Naive thymus-derived CD4-positive, alpha-beta T cell (primary cell): ENCODE measurements around the gene RFX3. TPM values are rescaled to one million over a fixed set of nuclear protein-coding genes. Genes with fewer than 3 reads are reported as not detected.

Source experiments
- ATAC-seq: fragments of 150-1000 bp; cut with Tn5 transposase; 2 replicates; pipeline ENCODE4 v1.10.0; 2021; ENCODE audit warnings: mild to moderate bottlenecking, moderate library complexity
- CTCF ChIA-PET: fragments of 350-600 bp; sonication (Branson Sonifier 250); formaldehyde crosslinking; loops from one replicate; lab custom pipeline; 2021; ENCODE audit warnings: antibody characterized with exemption; lab: Charles Lee
- POLR2A ChIA-PET: fragments of 350-600 bp; sonication (Branson Sonifier 250); formaldehyde crosslinking; loops from one replicate; lab custom pipeline; 2021; ENCODE audit warnings: antibody characterized with exemption, inconsistent platforms; lab: Charles Lee
- DNase-seq, 9 donors: peaks; one replicate each; pipeline versions ENCODE4 v3.0.0 to v3.0.0-alpha.2; 2020 to 2022; ENCODE audit warnings: mixed read lengths in 1 of 9
- H3K27ac ChIP-seq: one replicate; pipeline ENCODE4 v1.7.0; 2013; ENCODE audit warnings: mild to moderate bottlenecking, low read depth, low read length, moderate library complexity
- H3K27me3 ChIP-seq, 2 donors: one replicate each; pipeline ENCODE4 v1.7.0; 2013; ENCODE audit warnings: low read length in 2 of 2, mild to moderate bottlenecking in 2 of 2, moderate library complexity in 2 of 2; ENCODE audit not compliant: control insufficient read depth in 2 of 2, insufficient read depth in 2 of 2
- H3K36me3 ChIP-seq, 3 experiments: 1 replicate in 2 of 3; 2 replicates in 1 of 3; pipeline ENCODE4 v1.7.0; 2013; ENCODE audit warnings: low read length in 3 of 3, mild to moderate bottlenecking in 3 of 3, moderate library complexity in 1 of 3; ENCODE audit not compliant: insufficient read depth in 3 of 3, control insufficient read depth in 2 of 3
- H3K4me1 ChIP-seq, 2 donors: one replicate each; pipeline ENCODE4 v1.7.0; 2013; ENCODE audit warnings: low read length in 2 of 2, mild to moderate bottlenecking in 2 of 2, moderate library complexity in 1 of 2; ENCODE audit not compliant: control insufficient read depth in 2 of 2, insufficient read depth in 2 of 2
- H3K4me3 ChIP-seq: 2 replicates; pipeline ENCODE4 v1.7.0; 2013; ENCODE audit warnings: mild to moderate bottlenecking, low read length
- H3K9me3 ChIP-seq, 3 experiments: 1 replicate in 2 of 3; 2 replicates in 1 of 3; pipeline ENCODE4 v1.7.0; 2013; ENCODE audit warnings: low read length in 3 of 3; ENCODE audit not compliant: control insufficient read depth in 2 of 3
- H3K27ac Mint-ChIP-seq, 9 donors: one replicate each; pipeline ENCODE4 v1.8.0; 2020 to 2022; ENCODE audit warnings: mixed read lengths in 9 of 9, mild to moderate bottlenecking in 8 of 9, moderate library complexity in 5 of 9, inconsistent platforms in 2 of 9
- H3K27me3 Mint-ChIP-seq, 5 donors: one replicate each; pipeline ENCODE4 v1.8.0; 2021 to 2022; ENCODE audit warnings: mixed read lengths in 5 of 5, mild to moderate bottlenecking in 1 of 5
- H3K36me3 Mint-ChIP-seq, 5 donors: one replicate each; pipeline ENCODE4 v1.8.0; 2020 to 2022; ENCODE audit warnings: mixed read lengths in 5 of 5, mild to moderate bottlenecking in 3 of 5, inconsistent platforms in 1 of 5
- H3K4me1 Mint-ChIP-seq, 7 donors: one replicate each; pipeline ENCODE4 v1.8.0; 2020 to 2022; ENCODE audit warnings: mixed read lengths in 7 of 7, mild to moderate bottlenecking in 3 of 7, inconsistent platforms in 1 of 7
- H3K4me3 Mint-ChIP-seq, 10 donors: one replicate each; pipeline ENCODE4 v1.8.0; 2020 to 2022; ENCODE audit warnings: mild to moderate bottlenecking in 10 of 10, mixed read lengths in 10 of 10, moderate library complexity in 6 of 10, inconsistent platforms in 2 of 10
- H3K9me3 Mint-ChIP-seq, 11 donors: one replicate each; pipeline ENCODE4 v1.8.0; 2020 to 2022; ENCODE audit warnings: mixed read lengths in 11 of 11, mild to moderate bottlenecking in 4 of 11, inconsistent platforms in 1 of 11, moderate library complexity in 1 of 11
- intact Hi-C, 2 donors: fragments of 100-400 bp; cut with micrococcal nuclease; formaldehyde crosslinking; loops; one replicate each; pipeline ENCODE4 v1.15.1; 2023
- polyA plus RNA-seq, 2 donors: library from polyadenylated mRNA; unstranded; fragments of 300-500 nt; fragmentation: Illumina TruSeq; gene quantifications; one replicate each; pipeline ENCODE4 v1.2.3, GENCODE V29; 2021
- total RNA-seq, 6 experiments: library from RNA in 5 of 6; stranded (reverse) in 5 of 6; gene quantifications; 1 replicate in 5 of 6; 2 replicates in 1 of 6; pipeline ENCODE4 v1.2.3 and lab custom pipeline; 2021 to 2026

RFX3 gene
- total and polyA plus RNA-seq, 7 experiments from 2014 or later = 6.2 to 31.7 (median 24.7) TPM

DNA sequence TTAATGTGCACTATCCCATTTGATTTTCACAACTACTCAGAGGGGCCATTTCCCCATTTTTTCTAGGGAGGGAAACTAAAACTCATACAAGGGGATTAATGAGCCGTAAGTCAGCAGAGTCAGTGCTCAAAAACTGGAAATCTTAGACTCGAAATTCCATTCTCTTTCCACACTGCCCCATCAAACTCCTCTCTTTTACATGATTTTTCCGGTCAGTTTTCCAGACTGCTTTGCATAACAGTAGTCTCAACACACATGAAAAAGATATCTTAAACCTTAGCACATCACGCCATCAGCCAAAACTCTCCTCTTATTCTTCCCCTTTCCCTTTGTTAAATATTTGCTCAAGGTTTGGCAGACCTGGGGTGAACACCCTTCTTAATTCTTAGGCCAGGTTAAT lies 332.0 kb downstream of the RFX3 start:
- Histone ChIP-seq H3K4me1 (no peaks in the 10 kb centered on the region), H3K9me3 (no peaks in the 10 kb centered on the region), H3K27ac (no peak overlapping the region), H3K36me3 (no peaks in the 10 kb centered on the region), H3K4me3 (no peak overlapping the region), H3K27me3 (no peaks in the 10 kb centered on the region)
- no peaks in the 10 kb centered on the region for H3K36me3 Mint-ChIP-seq
- no peak for DNase-seq
- intact Hi-C loops = no loop called here
- H3K27me3 Mint-ChIP-seq = peaks cover 0 to 34% (median 12%) of the 10 kb centered on the region in 5 donors
- no peak for ATAC-seq
- POLR2A ChIA-PET = no interaction called here
- no peaks in the 10 kb centered on the region for H3K9me3 Mint-ChIP-seq
- H3K27ac Mint-ChIP-seq = no peak overlapping the region
- CTCF ChIA-PET = no interaction called here
- H3K4me1 Mint-ChIP-seq = no peaks in the 10 kb centered on the region
- no peak overlapping the region for H3K4me3 Mint-ChIP-seq

DNA sequence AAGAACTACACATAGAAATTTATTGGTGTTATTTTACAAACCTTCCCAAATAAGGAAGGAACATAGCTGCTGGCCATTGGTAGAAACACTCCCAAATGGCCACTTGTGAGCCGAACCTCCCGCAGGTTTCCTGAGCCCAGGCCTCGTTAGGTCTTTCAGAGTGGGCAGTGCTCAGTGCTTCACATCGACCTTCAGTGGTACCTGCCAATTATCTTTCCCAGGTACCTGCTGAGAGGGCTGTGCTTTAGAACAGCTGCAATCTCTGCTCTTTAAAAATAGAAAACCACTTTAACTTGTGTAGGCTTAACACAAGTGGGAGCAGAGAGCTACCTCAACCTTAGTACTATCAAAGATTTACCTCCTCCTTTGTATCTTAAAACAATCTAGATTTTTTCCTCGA lies 334.1 kb downstream of the RFX3 start:
- CTCF ChIA-PET = no interaction called here
- no peaks in the 10 kb centered on the region for H3K4me1 Mint-ChIP-seq

DNA sequence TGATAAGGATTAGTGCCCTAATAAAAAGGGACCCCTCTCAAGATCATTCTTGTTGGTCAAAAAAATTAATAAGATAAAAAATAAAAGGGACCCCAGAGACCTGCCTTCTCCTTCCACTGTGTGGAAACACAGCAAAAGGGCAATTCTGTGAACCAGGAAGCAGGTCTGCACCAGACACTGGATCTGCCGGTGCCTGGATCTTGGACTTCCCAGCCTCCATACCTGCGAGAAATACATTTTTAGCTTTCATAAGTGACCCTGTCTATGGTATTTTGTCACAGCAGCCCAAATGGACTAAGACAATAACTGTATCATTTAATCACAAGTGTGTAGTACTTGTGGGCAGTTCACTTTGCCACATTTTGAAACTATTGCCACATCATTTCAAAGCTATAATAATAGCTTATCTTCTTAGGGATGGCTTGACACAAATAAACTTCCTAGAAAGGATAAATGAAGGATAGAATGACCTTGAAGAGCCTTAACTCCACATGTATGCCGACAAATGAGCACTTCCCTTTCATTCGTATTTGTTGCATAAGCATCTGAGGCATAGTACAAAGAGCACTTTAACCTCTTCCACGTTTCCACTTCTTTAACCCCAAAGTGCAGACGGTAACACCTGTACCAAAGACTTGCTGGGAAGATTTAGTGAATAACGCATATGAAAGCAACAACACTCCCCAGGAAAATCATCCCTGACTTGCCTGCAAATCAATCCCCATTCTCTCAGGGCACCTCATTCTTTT lies 336.5 kb downstream of the RFX3 start:
- no peaks in the 10 kb centered on the region for H3K27me3 ChIP-seq
- H3K4me3 ChIP-seq = no peak overlapping the region
- ChIA-PET POLR2A (no interaction called here), CTCF (no interaction called here)
- no peaks in the 10 kb centered on the region for H3K36me3 Mint-ChIP-seq
- no peaks in the 10 kb centered on the region for H3K36me3 ChIP-seq
- H3K4me1 Mint-ChIP-seq = no peaks in the 10 kb centered on the region
- ATAC-seq (no peak), DNase-seq (no peak)
- no peaks in the 10 kb centered on the region for H3K9me3 ChIP-seq
- H3K27ac ChIP-seq = no peak overlapping the region
- intact Hi-C loops = no loop called here
- H3K27me3 Mint-ChIP-seq = peaks cover 11 to 54% (median 36%) of the 10 kb centered on the region in 5 donors
- H3K9me3 Mint-ChIP-seq = no peaks in the 10 kb centered on the region
- H3K4me1 ChIP-seq = no peaks in the 10 kb centered on the region
- H3K4me3 Mint-ChIP-seq = no peak overlapping the region
- no peak overlapping the region for H3K27ac Mint-ChIP-seq

More for the DNA sequence above, 334.1 kb downstream of the RFX3 start:
- no peaks in the 10 kb centered on the region for H3K27me3 ChIP-seq
- DNase-seq = no peak
- no peaks in the 10 kb centered on the region for H3K36me3 ChIP-seq
- no peak overlapping the region for H3K27ac ChIP-seq
- ATAC-seq = no peak
- Mint-ChIP-seq H3K4me3 (no peak overlapping the region), H3K27me3 (peaks cover 8 to 43% (median 23%) of the 10 kb centered on the region in 5 donors), H3K36me3 (no peaks in the 10 kb centered on the region), H3K9me3 (no peaks in the 10 kb centered on the region), H3K27ac (no peak overlapping the region)
- H3K9me3 ChIP-seq = no peaks in the 10 kb centered on the region
- intact Hi-C loops = no loop called here
- no peaks in the 10 kb centered on the region for H3K4me1 ChIP-seq
- POLR2A ChIA-PET = no interaction called here
- no peak overlapping the region for H3K4me3 ChIP-seq

DNA sequence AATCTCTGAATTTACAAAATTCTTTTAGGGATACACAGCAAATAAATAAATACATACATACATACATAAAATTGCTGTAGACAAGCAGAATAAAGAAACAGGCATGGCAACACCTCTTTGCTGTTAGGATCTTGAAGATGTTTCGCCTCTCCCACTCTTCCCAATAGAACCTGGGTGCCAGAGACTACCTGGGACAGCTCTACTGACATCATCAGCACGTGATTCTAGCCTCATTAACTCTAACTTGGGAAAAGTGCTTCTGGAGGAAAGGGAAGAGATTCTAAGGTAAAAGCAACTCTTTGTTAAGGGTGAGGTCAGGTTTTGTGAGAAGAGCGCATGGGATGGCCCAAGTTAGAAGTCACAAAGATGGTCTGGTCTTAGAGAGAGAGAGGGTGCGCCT lies 339.1 kb downstream of the RFX3 start:
- Histone ChIP-seq H3K4me3 (no peak overlapping the region), H3K27ac (no peak overlapping the region), H3K27me3 (no peaks in the 10 kb centered on the region), H3K36me3 (no peaks in the 10 kb centered on the region), H3K9me3 (no peaks in the 10 kb centered on the region), H3K4me1 (no peaks in the 10 kb centered on the region)
- no peak overlapping the region for H3K4me3 Mint-ChIP-seq
- H3K36me3 Mint-ChIP-seq = no peaks in the 10 kb centered on the region
- ATAC-seq = no peak
- H3K9me3 Mint-ChIP-seq = no peaks in the 10 kb centered on the region
- no peak overlapping the region for H3K27ac Mint-ChIP-seq
- ChIA-PET CTCF (no interaction called here), POLR2A (no interaction called here)
- peaks cover 25 to 61% (median 45%) of the 10 kb centered on the region in 5 donors for H3K27me3 Mint-ChIP-seq
- intact Hi-C loops = no loop called here
- DNase-seq = no peak
- H3K4me1 Mint-ChIP-seq = peaks cover 0 to 10% (median 0%) of the 10 kb centered on the region in 7 donors

DNA sequence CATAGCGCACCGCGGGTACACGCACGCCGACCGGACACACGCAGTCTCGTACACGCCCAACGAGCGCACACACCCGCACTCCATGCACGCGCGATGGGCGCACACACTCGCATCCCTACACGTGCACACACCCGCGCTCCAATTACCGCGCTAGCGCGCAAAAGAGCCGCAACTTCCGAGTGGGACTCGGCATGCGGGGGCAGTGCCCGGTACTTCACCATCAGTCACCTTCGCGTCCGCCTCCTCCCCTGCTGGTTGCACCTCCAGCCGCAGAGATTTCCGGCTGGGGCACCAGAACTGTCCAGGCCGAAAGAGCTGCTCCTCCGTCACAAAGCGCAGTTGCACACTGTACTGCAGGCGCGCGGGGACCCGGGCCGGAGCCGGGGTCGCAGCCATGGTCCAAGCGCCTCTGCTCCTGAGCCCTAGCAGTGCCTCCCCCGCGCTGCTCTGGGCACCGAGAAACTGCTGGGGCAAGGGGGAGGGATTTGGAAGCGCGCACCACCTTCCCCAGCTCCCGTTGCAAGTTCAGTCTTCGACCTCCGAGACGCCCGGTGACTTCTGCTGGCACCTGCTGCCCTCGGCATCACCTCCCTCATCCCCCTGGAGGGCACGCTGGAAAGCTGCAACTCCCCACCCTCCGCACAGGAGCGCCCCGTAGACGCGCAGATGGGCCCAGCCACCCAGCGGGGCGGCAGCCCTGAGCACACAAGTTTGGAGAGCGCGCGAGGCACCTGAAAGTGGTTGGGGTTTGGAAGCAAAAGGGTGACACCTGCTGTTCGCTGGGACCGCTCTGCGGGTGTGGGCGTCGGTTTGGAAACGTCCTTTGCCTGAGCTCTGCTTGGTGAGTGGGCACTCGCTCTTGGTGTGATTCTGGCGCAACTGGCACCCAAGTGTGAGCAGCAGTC lies 344.5 kb downstream of the RFX3 start:
- no peaks in the 10 kb centered on the region for H3K36me3 Mint-ChIP-seq
- Histone ChIP-seq H3K4me1 (no peaks in the 10 kb centered on the region), H3K4me3 (no peak overlapping the region), H3K36me3 (no peaks in the 10 kb centered on the region), H3K27ac (no peak overlapping the region), H3K27me3 (no peaks in the 10 kb centered on the region), H3K9me3 (no peaks in the 10 kb centered on the region)
- H3K4me1 Mint-ChIP-seq = peaks cover 0 to 18% (median 2%) of the 10 kb centered on the region in 7 donors
- no peaks in the 10 kb centered on the region for H3K9me3 Mint-ChIP-seq
- peak; percentile 4 to 50 (median 18) for DNase-seq
- peak; percentile 51 for ATAC-seq
- H3K27me3 Mint-ChIP-seq = peaks cover 36 to 51% (median 50%) of the 10 kb centered on the region in 5 donors
- no peak overlapping the region for H3K27ac Mint-ChIP-seq
- intact Hi-C loops = loop anchor here in 1 of 2 donors (2.0 kb wide), 1 partner anchor 324 kb away; no protein-coding TSS in a partner anchor
- CTCF ChIA-PET = no interaction called here
- POLR2A ChIA-PET = no interaction called here
- H3K4me3 Mint-ChIP-seq = peak overlapping the region; percentile 14 to 73 (median 45)

DNA sequence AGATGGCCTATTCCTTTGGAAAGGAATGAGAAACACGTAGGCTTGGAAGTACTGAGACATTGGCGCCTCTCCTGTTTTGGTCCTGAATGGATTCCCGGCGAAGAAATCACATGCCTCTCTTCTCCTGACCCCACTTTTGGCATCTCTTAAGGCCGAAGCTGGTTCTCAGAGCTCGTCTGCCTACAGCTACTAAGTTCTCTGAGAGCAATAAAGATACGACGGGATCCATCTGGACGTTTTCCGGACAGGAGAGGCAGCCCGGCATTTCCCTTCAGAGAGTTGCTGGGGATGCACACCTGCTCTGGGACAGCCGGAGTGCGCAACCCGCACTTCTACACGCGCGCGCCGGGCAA lies 345.1 kb downstream of the RFX3 start:
- Mint-ChIP-seq H3K9me3 (no peaks in the 10 kb centered on the region), H3K4me1 (peaks cover 0 to 18% (median 2%) of the 10 kb centered on the region in 7 donors), H3K4me3 (peak overlapping the region in 6 of 10 donors; percentile 11 to 73 (median 54)), H3K27me3 (peaks cover 30 to 48% (median 45%) of the 10 kb centered on the region in 5 donors), H3K36me3 (no peaks in the 10 kb centered on the region), H3K27ac (no peak overlapping the region)
- no peak for ATAC-seq
- Histone ChIP-seq H3K36me3 (no peaks in the 10 kb centered on the region), H3K4me1 (no peaks in the 10 kb centered on the region), H3K4me3 (no peak overlapping the region), H3K27ac (no peak overlapping the region), H3K27me3 (no peaks in the 10 kb centered on the region), H3K9me3 (no peaks in the 10 kb centered on the region)
- no peak for DNase-seq
- CTCF ChIA-PET = no interaction called here
- POLR2A ChIA-PET = no interaction called here
- intact Hi-C loops = loop anchor here in 1 of 2 donors (2.0 kb wide), 1 partner anchor 324 kb away; no protein-coding TSS in a partner anchor
